Stimulated activated memory B cell treated with anti-CD40 and anti-IgM and Interleukin-4, amounts not matched to agents 10 μg/mL and 1 μg/mL and 100 μg/mL, for 72 hours (primary cell): ENCODE data around the gene ERICH6B.

ENCODE experiments used
- ATAC-seq: fragments of 150-1000 bp; cut with Tn5 transposase; 2 replicates; pipeline ENCODE4 v1.10.0; 2021
- H3K27ac Mint-ChIP-seq: one replicate; pipeline ENCODE4 v1.8.0; 2022; ENCODE audit warnings: mild to moderate bottlenecking, mixed read lengths
- H3K27me3 Mint-ChIP-seq: one replicate; pipeline ENCODE4 v1.8.0; 2022; ENCODE audit warnings: mixed read lengths
- H3K36me3 Mint-ChIP-seq: one replicate; pipeline ENCODE4 v1.8.0; 2022; ENCODE audit warnings: mixed read lengths
- H3K4me1 Mint-ChIP-seq: one replicate; pipeline ENCODE4 v1.8.0; 2022; ENCODE audit warnings: mixed read lengths
- H3K4me3 Mint-ChIP-seq: one replicate; pipeline ENCODE4 v1.8.0; 2022; ENCODE audit warnings: mild to moderate bottlenecking, moderate library complexity, mixed read lengths
- H3K9me3 Mint-ChIP-seq: one replicate; pipeline ENCODE4 v1.8.0; 2022; ENCODE audit warnings: mixed read lengths

The ERICH6B gene

DNA sequence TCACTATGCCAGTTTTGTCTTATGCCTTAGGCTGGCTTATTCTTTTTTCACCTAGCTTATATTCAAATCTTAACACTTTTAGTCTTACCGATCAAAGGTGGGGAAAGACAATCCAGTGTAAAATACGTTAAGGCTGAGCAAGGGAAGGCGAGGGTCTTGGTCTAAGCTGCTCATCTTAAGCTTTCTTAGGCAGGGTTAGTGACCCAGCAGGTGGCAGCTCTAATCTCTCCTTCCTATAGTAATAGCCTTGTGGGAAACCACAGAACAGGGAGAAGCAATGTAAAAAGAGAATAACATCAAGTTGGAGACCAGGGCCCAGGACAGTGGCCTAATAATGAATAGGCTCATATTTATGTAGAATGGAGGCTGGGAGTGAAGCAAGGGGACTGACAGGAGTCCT is 104.9 kb downstream of the ERICH6B start:
- no peak for ATAC-seq
- peaks cover 13% of the 10 kb centered on the region for H3K4me1 Mint-ChIP-seq
- H3K4me3 Mint-ChIP-seq, result no peak overlapping the region
- no peaks in the 10 kb centered on the region for H3K9me3 Mint-ChIP-seq
- no peak overlapping the region for H3K27ac Mint-ChIP-seq
- peaks cover 30% of the 10 kb centered on the region for H3K36me3 Mint-ChIP-seq
- no peaks in the 10 kb centered on the region for H3K27me3 Mint-ChIP-seq

- peaks cover 13% of the 10 kb centered on the region for H3K4me1 Mint-ChIP-seq
- no peak for ATAC-seq
- H3K27ac Mint-ChIP-seq, result peak overlapping the region; percentile 54
- H3K27me3 Mint-ChIP-seq, result no peaks in the 10 kb centered on the region
- no peaks in the 10 kb centered on the region for H3K9me3 Mint-ChIP-seq
- H3K36me3 Mint-ChIP-seq, result peaks cover 37% of the 10 kb centered on the region
- H3K4me3 Mint-ChIP-seq, result no peak overlapping the region
Measured at GRCh38 chr13:45508776-45509175, 106.8 kb downstream of the ERICH6B start.

- Mint-ChIP-seq H3K27me3 (no peaks in the 10 kb centered on the region), H3K4me3 (no peak overlapping the region), H3K27ac (peak overlapping the region; percentile 6), H3K4me1 (peaks cover 13% of the 10 kb centered on the region), H3K36me3 (peaks cover 41% of the 10 kb centered on the region), H3K9me3 (no peaks in the 10 kb centered on the region)
- ATAC-seq, result no peak
Measured at GRCh38 chr13:45506811-45507210, 108.7 kb downstream of the ERICH6B start.

- no peak for ATAC-seq
- Mint-ChIP-seq H3K9me3 (no peaks in the 10 kb centered on the region), H3K4me1 (peaks cover 7% of the 10 kb centered on the region), H3K27ac (no peak overlapping the region), H3K36me3 (peaks cover 46% of the 10 kb centered on the region), H3K4me3 (no peak overlapping the region), H3K27me3 (no peaks in the 10 kb centered on the region)
Measured at GRCh38 chr13:45503658-45504057, 111.9 kb downstream of the ERICH6B start.

- Mint-ChIP-seq H3K27ac (no peak overlapping the region), H3K27me3 (no peaks in the 10 kb centered on the region), H3K9me3 (no peaks in the 10 kb centered on the region), H3K4me3 (no peak overlapping the region), H3K4me1 (no peaks in the 10 kb centered on the region), H3K36me3 (peaks cover 54% of the 10 kb centered on the region)
- ATAC-seq, result no peak
Measured at GRCh38 chr13:45501175-45501526, 114.4 kb downstream of the ERICH6B start.

GRCh38 chr13:45500492-45501174 is 114.9 kb downstream of the ERICH6B start:
- no peaks in the 10 kb centered on the region for H3K9me3 Mint-ChIP-seq
- no peaks in the 10 kb centered on the region for H3K27me3 Mint-ChIP-seq
- ATAC-seq, result no peak
- H3K4me1 Mint-ChIP-seq, result no peaks in the 10 kb centered on the region
- H3K36me3 Mint-ChIP-seq, result peaks cover 50% of the 10 kb centered on the region
- no peak overlapping the region for H3K27ac Mint-ChIP-seq
- H3K4me3 Mint-ChIP-seq, result no peak overlapping the region

DNA sequence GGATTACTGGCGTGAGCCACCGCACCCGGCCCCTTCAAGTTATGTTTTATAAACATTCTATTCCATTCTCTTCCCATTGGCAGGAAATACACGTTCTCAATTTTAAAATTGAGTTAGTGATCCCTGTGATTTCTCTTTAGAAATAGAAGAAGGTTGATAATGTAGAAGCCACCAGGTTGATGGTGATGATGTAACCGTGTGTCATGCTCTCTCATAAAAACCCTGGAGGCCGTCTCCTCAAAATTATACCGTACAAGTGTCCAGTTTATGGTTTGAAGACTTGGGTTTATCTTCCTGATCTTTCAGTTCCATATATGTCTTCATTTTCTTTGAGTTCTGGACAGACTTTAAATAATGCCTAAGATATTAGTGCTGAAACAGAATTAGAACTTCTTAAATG is 118.6 kb downstream of the ERICH6B start:
- Mint-ChIP-seq H3K27ac (no peak overlapping the region), H3K9me3 (no peaks in the 10 kb centered on the region), H3K27me3 (no peaks in the 10 kb centered on the region), H3K36me3 (peaks cover 40% of the 10 kb centered on the region), H3K4me3 (no peak overlapping the region), H3K4me1 (no peaks in the 10 kb centered on the region)
- no peak for ATAC-seq

DNA sequence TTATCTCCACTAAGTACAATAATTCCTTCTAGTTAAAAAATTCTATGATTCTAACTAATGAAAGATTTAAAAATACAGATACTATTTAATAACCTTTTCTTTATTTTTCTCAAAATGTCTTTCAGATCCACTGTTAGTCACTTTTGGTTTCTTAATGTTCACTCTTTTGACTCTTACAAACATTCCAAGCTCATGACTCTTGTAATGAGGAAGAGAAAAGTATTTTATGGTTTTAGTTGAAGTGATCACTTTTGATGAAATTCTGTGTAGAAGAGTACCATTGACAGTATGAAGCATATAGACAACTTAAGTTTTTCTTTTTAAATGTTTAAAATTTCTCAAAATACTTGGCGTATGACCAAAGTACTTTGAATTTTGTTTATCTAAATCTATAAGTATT is 123.0 kb downstream of the ERICH6B start:
- no peaks in the 10 kb centered on the region for H3K27me3 Mint-ChIP-seq
- H3K4me1 Mint-ChIP-seq, result no peaks in the 10 kb centered on the region
- peaks cover 24% of the 10 kb centered on the region for H3K36me3 Mint-ChIP-seq
- no peaks in the 10 kb centered on the region for H3K9me3 Mint-ChIP-seq
- no peak overlapping the region for H3K4me3 Mint-ChIP-seq
- no peak for ATAC-seq
- no peak overlapping the region for H3K27ac Mint-ChIP-seq
